Fibroblast of skin of back (primary cell): ENCODE data around the gene ALK.
"Not testable (repeated sequence)": the region's sequence is repeated elsewhere in the genome, so short reads cannot be mapped to it uniquely, and the experiment has no call there.

Source experiments
- DNase-seq: peaks from one replicate; pipeline ENCODE4 v3.0.0-alpha.2; 2013

The ALK gene

DNA sequence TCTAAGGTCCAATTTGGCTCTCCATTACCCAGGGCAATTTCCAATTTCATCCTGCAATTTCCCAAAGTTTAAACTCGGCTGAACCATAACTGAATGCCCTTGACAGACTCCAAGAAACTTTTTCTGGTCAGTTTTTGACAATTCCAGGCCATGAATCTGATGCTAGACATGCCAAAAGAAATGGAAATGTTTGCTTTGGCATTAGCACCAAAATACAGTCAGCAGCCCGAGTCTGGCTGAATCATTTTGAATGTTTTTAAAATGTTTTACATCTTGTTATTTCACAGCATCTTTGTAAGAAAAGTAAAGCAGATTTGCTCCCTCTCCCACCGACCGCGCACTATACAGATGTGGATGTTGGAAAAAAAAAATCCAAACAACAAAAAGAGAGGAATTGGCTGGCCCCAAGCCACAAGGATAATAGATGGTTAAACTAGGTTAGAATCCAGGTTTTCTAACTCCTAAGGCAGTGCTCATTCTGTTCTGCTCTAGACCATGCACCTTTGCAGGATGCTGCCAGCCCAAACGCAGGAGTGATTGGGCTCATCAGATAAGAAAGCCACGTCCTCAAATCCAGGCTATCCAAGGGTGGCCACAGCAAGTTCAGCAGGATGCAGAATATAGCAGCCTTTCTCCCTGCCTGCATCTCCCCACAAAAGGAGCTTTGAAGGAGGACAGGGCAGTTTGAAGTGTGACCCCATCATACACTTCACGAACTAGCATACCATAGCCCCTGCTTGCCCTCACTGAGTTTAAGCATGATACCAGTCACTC lies 167.5 kb downstream of the ALK start:
- peak; percentile 92 for DNase-seq

DNA sequence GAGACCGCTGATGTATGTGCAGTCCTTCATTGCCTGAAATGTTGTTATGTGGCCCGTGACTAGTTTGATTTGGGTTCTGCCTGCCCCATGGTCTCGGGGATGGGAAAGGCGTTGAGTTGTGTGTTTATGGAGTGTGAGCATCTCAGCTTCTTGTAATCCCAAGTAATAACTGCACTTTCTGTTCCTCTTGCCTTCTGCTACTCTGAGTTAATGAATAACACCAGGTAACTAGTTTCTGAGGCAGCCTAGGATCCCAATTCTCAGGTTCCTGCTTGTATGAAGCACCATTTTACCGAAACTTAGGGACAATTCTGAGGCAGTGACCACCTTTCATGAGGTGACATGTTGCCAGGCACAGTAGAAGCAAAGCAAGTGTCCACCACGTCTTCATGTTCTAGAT lies 170.0 kb downstream of the ALK start:
- no peak for DNase-seq

- not testable (repeated sequence) for DNase-seq
Observed at GRCh38 chr2:29750463-29750862, 170.9 kb downstream of the ALK start.

DNA sequence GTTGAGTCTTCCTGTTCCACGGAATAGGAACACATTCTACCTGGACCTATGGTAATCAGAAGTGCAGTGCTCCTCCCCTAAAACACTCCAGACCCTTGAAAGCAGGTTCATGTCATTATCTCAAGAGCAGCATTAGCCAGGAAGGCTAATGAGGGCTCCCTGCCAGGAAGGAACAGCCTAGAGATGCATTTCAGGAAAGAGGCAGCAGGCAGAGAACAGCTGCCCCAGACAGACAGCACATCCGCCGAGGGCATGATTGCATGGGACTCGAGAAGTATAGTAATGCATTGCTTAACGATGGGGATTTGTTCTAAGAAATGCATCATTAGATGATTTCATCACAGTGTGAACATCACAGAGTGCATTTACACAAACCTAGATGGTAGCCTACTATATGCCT lies 171.5 kb downstream of the ALK start:
- DNase-seq, result no peak

DNA sequence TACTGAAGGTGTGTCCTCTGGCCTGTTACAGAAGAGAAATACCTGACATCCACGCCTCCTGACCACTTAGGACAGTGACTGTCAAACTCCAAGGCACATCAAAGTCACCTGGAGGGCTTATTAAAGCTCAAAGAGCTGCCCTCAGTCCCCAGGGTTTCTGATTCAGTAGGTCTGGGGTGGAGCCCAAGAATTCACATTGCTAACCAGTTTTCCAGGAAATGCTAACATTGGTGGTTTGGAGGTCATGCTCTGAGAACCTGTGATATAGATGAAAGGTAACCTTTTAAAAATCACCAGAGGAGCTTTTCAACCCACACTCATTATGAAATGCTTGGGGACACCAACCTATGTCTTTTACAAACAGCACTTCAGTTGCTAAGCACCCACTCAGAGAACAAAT lies 172.3 kb downstream of the ALK start:
- no peak for DNase-seq

DNA sequence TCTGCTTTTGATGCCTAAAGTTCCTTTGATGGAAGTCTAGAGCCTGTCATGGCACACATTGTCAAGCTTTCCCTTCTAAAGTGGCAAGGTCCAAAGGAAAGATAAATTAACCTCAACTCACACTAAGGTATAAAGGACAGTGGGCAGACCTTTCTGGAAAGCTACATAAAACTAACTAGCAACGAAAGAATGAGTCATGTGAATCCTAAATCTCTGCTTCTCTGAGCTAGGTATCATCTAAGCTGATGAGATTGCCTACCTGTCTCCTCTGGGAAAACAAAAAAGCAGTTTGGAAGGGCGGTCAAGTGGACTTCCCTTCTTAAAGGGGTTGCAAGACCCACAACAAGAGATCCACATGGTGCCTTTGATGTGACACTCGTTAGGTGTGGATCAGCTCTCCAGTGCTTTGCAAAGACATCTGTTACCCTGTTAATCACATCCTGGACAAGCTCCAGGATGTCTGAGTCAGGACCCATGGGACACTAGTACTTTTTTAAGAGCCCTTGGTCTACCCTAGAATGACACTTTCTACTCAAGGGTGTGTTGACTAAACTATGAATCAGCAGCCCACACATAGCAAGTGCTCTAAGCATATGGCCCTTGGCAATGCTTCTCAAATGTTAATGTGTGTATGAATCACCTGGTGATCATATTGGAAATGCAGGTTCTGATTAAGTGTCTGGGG lies 173.5 kb downstream of the ALK start:
- DNase-seq, result peak; percentile 99

GRCh38 chr2:29744976-29745375 lies 176.4 kb downstream of the ALK start:
- no peak for DNase-seq

DNA sequence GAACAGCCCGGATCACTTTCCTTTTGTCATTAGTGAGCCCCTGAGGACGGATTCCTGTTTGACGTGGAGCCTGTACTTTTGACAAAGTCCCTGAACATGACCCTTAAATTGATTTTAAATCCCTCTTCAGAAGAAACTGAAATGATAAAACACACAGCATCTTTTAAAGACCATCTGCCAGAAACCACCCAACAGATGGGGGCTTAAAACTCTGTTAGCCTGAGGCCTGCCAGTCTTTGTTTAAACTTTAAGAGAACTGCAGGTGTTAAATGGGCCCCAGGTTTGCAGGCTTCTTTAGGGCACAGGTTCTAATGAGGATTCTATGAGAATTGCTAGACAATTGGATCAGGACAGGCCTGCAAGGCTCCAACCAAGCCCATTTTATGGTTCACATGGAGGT lies 177.9 kb downstream of the ALK start:
- DNase-seq, result no peak

DNA sequence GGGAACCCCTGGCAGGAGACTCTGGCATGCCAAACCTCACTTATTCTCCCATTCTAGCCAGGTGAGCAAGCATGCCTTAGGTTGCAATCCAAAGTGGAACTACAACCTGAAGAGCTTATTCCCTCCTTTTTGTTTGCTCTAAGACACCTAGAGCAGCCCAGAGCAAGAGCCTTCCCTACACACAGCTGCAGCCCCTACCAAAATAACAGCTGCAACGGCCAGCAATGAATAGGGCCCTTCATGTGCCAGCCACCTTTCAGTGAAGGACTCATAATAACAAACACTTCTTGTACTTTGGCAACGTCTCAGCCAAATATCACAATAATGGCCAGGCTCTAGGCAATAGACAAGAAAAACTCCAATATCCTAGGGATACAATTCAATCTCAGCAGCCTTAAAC lies 178.7 kb downstream of the ALK start:
- no peak for DNase-seq

DNA sequence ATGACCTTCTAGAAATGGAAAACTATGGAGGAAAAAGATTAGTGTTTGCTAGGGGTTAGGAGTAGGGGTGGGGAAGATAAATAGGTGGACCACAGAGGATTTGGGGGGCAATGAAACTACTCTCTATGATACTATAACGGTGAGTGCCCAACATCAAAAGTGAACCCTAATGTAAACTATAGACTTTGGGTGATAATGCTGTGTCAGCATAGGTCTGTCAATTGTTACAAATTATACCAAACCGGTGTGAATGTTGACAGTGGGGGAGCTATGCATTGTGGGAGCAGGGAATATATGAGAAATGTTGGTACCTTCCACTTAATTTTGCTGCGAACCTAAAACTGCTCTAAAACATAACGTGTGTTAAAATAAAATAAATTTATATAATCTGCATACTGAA lies 180.3 kb downstream of the ALK start:
- DNase-seq, result no peak

DNA sequence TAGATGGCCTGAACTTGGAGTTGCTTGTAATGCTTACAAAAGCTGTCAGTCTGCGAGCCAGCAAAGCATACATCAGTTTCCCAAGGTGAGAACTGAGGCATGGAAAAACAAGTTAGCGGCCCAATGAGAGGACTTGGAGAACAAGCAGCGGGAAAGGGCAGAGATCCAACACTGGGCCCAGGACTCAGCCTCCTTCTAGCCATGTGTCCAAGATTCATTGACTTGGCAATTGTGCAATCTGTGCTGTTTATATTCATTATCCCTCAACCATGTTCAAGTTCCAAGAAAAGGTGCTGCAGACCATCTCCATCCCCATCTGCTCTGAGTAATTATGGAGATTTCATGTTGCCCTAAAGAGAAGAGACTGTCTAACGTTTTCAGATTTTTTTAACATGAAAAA lies 187.4 kb downstream of the ALK start:
- no peak for DNase-seq

DNA sequence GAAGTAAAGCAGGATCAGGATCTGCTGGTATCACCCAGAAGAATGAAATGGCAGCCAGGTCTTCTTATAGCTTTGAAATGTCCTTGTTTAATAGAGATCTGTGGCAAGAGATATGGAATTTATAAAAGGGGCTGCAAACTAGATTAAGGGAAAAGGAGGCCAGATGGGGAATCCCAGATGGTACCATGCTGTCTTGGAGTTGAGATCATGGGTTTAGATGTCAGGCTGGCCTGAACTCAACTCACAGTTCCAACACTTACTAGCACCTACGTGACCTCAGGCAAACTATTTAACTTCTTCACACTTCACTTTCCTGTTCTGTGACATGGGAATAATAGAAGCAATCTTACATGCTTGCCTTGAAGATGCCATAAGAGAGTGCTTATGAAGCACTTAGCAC lies 188.2 kb downstream of the ALK start:
- DNase-seq, result no peak

DNA sequence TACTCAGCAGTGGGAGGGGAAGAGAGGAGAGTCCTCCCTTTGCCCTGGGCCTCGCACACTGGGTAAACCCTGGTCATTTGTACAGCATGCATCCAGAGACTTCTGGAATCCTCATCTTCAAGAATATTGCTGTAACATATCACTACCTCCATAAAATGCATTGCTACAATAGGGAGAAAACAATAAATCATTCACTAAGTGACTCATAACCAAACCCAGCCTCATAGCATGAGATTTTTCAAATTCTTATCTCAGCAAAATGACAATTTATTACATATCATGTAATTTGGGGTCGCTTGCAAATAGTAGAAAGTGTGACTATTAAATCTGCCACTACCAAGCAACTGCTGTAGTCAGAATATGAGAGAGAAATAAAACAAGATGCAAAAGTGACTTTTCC lies 189.4 kb downstream of the ALK start:
- DNase-seq, result peak; percentile 21

- no peak for DNase-seq
Observed at GRCh38 chr2:29729932-29730331, 191.5 kb downstream of the ALK start.

GRCh38 chr2:29729401-29729800 lies 192.0 kb downstream of the ALK start:
- no peak for DNase-seq

- no peak for DNase-seq
Observed at GRCh38 chr2:29726976-29727375, 194.4 kb downstream of the ALK start.

- DNase-seq, result no peak
Observed at GRCh38 chr2:29725610-29726009, 195.8 kb downstream of the ALK start.

DNA sequence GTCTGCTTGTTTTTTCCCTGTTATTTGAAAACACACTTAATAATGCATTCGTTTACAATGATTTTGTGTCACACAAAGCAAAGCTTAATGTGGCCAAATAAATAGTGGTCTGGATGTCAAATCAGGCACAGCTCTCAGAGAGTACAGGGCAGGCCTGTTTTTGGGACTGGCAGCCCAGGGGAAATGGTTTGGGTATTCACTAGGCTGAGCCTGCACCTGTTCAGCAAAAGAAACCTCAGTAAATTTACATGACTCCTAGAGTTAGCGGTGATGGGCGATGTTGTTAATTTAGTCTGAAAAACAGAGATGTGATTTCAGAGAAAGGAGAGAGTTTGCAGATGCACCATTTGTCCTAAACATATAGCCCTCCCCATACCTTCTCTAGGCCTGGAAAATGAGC lies 197.1 kb downstream of the ALK start:
- no peak for DNase-seq

GRCh38 chr2:29723255-29724001 lies 198.0 kb downstream of the ALK start:
- no peak for DNase-seq

DNA sequence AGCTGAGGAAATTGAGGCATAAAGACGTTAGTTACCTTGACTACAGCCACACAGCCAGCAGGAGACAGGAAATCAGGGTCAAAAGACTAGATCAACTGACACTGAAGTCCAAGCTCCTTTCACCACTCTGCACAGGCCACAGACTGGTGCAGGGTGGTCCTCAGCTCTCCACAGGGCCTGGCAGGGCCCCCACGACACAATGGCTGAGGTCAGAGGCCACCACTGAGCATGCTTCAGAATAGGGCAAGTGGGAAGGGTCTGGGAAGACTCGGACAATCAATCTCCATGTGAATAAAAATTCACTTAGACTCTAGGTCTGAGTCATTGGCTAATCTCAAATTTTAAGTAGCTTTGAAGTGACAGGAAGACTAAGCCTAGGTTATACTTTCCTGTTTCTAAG lies 201.7 kb downstream of the ALK start:
- DNase-seq, result no peak

DNA sequence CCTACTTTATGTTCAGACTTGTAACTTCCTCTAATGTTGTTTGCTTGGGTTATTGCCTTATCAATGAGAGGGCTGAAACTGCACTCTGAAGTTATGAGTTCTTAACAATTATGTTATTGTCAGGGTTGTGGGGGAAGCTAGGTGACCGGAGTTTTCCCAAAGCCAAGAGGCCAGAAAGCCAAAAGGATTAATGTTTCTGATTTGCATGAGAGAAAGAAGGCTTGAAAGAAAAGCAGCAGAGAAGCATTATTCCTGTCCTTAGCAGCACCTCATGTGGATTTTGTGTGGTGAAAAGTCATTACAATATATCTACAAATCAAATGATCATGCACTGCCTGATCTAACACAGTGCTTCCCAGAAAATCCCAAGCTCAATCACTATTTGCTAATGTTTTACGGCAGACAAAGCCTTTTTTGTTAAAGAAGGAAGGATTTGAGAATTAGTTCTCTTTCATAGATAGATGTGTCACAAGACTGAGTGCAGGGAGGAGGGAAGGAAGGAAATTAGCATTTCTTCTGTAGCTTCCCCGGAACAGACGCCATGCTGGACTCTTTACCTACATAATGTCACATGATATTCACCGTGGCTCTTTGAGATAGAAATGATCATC lies 203.2 kb downstream of the ALK start:
- DNase-seq, result no peak

- no peak for DNase-seq
Observed at GRCh38 chr2:29715655-29716054, 205.7 kb downstream of the ALK start.

DNA sequence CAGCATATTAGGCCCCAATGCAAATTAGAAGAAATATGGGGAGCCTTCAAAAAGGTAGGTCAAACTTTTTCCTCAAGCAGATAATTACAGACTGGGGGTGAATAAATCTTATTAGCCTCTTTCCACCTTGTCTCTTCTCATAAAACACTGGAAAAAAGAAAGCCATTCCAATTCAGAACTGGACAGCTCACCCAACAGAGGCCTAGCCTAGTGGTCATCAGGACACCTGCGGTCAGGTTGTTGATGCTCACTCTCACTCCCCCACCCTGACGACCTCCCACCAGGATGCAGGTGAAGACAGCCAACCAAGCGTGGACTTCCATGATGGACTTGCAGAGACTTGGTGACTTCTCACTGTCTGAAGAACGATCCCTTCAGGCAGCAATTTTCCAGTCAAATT lies 207.1 kb downstream of the ALK start:
- DNase-seq, result no peak
